ENCODE data around the gene NCDN.

Gene NCDN

GRCh38 chr1:35555212-35555584 is 2.4 kb upstream of the NCDN start:
- no peak for DNase-seq (ENCODE audit: low spot score)

- no peak for DNase-seq (ENCODE audit: low spot score)
These were observed 1.8 kb upstream of the NCDN start for GRCh38 chr1:35555601-35556477.

- DNase-seq (ENCODE audit: low spot score): no peak
These were observed 998 bp upstream of the NCDN start for GRCh38 chr1:35556484-35557117.

- DNase-seq (ENCODE audit: low spot score): peak; percentile 77
These were observed 435 bp upstream of the NCDN start, which contains the start of gene KIAA0319L for GRCh38 chr1:35557118-35557610. Gene KIAA0319L (minus strand): TSS chr1:35557403. CDS start chr1:35554491, 2,912 bp downstream.

GRCh38 chr1:35558374-35559316 is 1.0 kb downstream of the NCDN start:
- DNase-seq (ENCODE audit: low spot score): no peak

- no peak for DNase-seq (ENCODE audit: low spot score)
These were observed 1.8 kb downstream of the NCDN start for GRCh38 chr1:35559317-35559944.

GRCh38 chr1:35560256-35561225 is 2.9 kb downstream of the NCDN start:
- DNase-seq (ENCODE audit: low spot score): no peak

- no peak for DNase-seq (ENCODE audit: low spot score)
These were observed 3.8 kb downstream of the NCDN start for GRCh38 chr1:35561297-35561971.

GRCh38 chr1:35561972-35562680 is 4.5 kb downstream of the NCDN start:
- no peak for DNase-seq (ENCODE audit: low spot score)

GRCh38 chr1:35563166-35563565 is 5.6 kb downstream of the NCDN start:
- no peak for DNase-seq (ENCODE audit: low spot score)

- peak; percentile 64 for DNase-seq (ENCODE audit: low spot score)
These were observed 6.7 kb downstream of the NCDN start for GRCh38 chr1:35564037-35564883.

GRCh38 chr1:35564884-35565741 is 7.5 kb downstream of the NCDN start:
- DNase-seq (ENCODE audit: low spot score): no peak

GRCh38 chr1:35565742-35566133 is 8.1 kb downstream of the NCDN start:
- DNase-seq (ENCODE audit: low spot score): no peak

- no peak for DNase-seq (ENCODE audit: low spot score)
These were observed 10.5 kb downstream of the NCDN start for GRCh38 chr1:35567947-35568558.

- peak; percentile 59 for DNase-seq (ENCODE audit: low spot score)
These were observed 11.4 kb downstream of the NCDN start for GRCh38 chr1:35568975-35569395.

GRCh38 chr1:35569936-35570335 is 12.3 kb downstream of the NCDN start:
- no peak for DNase-seq (ENCODE audit: low spot score)
